SIG-M5 (cell line): ENCODE data around the gene SLAIN1.

Experiments used
- DNase-seq: peaks from one replicate; lab custom pipeline; 2025; lab: John Stamatoyannopoulos, UW

SLAIN1 gene

DNA sequence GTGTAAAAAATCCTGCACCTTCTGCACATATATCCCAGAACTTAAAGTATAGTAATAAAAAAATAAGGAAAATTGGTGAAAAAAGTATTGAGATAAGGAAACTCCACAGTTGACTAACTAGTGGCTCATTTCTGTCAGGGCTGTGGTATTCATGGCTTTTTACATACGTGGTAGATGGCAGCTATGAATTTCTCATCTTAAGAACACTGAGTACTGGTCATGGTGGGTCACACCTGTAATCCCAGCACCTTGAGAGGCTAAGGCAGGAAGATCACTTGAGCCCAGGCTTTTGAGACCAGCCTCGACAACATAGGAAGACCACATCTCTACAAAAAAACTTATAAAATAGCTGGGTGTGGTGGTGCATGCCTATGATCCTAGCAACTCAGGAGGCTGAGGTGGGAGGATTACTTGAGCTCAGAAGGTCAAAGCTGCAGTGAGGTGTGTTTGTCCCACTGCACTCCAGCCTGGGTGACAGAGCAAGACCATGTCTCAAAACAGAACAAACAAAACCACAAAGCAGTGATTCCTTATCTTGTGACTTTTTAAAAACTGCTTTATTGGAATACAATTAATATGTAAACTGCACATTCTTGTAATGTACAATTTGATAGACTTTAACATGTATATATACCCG lies 16.8 kb downstream of the SLAIN1 start:
- DNase-seq = no peak

DNA sequence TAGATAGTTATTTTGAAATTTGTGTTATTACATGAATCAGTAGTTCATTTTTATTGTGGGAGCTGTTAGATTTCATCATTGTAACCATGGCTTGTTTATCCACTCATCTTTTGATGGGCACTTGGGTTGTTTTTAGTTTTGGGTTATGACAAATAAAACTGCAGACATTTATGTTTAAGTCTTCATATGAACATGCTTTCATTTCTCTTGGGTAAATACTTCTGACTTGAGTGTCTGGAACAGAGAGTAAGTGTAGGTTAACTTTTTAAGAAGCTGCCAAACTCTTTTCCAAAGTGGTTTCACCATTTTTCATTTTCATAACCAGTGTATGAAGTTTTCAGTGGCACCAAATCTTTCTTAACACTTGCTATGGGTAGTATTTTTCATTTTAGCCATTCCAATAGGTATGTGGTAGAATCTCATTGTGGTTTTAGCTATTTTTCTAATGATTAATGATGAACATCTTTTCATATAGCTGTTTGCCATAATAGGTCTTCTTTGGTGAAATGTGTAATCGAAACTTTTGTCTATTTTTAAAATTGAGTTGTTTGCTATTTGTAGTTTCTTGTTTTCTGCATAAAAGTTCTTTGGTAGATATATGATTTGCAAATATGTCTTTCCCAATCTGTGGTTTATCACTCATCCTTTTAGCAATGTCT lies 17.9 kb downstream of the SLAIN1 start:
- no peak for DNase-seq

DNA sequence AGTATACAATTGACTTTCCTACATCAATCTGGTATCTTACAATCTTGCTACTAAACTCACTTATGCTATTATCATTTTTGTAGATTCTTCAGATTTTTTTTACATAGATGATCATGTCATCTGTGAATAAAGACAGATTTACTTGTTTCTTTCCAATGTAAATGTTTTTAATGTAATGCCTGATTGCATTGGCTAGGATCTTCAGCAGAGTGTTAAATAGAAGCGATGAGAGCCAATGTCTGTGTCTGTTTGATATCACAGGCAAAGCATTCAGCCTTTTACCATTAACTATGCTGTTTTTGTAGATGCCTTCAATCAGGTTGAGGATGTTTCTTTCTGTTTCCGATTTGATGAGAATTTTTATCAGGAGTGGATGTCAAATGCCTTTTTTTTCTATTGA lies 19.2 kb downstream of the SLAIN1 start:
- no peak for DNase-seq

DNA sequence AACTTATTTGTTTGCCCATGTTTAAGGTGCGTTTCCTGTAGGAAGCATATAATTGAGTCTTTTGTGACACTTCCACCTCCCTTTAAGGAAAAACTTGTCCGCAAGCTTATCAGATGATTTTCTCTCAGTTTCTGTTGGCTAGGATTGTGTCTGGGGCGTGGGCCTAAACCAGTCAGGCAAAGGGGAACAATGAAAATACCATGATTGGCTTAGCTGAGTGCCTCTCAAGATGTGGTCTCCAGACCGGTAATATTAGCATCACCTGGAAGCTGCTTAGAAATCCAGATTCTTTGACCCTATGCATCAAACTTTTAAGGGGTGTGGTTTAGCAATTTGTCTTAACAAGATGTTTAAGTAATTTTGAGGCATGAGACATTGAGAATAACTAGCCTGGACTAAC lies 20.0 kb downstream of the SLAIN1 start:
- no peak for DNase-seq

DNA sequence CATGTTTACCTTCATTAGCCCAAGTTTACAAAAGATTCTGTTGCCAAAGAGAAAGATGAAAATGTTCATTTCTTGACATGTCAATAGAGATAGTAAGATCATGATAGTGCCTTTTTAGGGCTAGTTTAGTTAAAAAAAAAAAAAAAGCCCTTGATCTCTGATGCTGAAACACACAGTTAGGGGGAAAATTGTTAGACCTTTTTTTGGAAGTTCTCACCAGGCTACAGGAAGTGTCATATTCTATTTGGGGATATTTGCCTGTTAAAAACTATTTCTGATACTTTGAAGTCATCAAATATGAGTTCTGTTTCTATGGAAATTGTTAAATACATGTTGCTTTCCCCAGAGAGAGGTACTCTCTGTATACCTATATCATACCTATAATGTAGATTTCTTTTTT lies 21.6 kb downstream of the SLAIN1 start:
- no peak for DNase-seq

DNA sequence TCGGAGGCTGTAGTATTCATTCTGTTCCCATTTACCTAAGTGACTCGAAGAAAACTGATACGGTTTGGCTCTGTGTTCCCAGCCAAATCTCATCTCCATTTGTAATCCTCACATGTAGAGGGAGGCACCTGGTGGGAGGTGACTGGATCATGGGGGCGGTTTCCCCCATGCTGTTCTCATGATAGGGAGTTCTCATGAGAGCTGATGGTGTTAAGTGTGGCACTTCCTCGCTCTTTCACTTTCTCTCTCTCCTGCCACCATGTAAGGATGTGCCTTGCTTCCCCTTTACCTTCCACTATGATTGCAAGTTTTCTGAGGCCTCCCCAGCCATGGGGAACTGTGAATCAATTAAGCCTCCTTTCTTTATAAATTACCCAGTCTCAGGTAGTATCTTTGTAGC lies 23.5 kb downstream of the SLAIN1 start:
- DNase-seq = no peak

DNA sequence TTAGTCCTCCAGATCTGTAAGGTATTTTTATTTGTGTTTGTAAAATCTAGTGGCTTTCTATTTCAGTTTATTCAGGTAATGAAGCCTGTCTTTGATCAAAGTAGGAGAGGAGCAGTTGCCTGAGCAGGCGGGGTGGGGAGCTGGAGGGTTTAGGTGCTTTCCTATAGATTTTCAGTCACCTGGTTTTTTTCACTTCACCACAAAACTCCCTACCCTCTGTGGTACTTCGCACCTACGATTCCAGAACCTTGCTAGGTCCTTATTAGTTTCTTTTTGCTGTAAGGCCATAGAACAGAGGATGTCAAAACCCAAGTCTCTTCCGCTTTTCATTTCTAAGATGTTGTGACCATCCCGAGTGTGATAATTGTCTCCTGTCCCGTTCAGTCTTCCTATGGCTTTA lies 26.6 kb downstream of the SLAIN1 start:
- no peak for DNase-seq

DNA sequence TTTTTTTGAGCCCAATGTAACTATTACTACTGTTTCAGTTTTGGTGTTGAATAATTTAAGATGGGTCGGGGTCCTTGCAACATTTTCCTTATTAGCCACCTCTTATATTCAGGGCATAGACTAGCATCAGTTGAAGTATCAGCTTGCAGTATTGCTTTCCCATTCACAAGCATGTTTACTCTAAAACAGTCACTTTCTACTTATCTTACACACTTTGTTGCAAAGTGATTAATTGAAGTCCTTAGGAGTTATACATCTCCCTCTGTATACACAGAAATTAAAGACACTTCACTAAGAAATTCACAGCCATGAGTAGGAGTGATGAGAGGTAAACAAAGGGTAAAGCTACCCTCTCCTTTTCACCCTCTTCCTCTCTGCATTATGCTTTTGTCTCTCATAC lies 27.6 kb downstream of the SLAIN1 start:
- DNase-seq = no peak

DNA sequence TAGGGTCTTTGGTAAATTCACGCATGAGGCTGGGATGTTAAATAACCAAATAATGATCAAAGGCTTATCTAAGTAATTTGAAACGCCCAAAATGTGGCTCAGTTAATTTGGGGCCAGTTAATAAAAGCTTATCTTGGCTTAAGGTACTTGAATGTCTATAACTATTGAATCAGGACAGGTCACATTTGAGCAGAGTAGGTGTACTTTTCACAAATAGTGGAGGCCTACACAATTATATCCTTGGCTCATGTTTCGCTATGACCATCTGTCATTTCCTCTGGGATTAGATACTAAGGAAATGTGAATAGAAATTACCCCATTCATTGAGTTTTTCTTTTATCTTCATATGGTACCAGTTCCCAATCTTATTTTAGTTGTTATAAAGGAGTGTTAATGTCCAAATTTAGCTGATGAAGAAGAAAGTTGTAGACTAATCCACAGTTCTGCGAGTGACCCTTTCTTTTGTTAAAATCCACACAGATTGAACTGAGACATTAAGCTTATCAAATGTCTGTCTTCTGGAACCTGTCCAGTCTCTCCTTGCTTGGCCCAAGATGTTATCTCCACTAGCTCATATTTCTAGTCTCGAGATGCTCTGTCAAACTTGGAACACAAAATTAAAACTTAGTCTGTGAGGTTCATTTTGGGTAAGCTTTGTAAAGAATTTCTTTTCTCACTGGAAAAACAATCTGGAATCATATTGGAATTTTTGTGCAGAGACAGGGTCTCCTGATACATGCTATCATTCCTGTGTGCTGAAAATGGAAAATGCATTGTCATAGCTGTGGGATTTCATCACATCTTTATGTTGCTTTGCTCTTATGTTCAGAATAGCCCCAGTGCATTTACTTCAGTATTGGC lies 31.0 kb downstream of the SLAIN1 start:
- no peak for DNase-seq

DNA sequence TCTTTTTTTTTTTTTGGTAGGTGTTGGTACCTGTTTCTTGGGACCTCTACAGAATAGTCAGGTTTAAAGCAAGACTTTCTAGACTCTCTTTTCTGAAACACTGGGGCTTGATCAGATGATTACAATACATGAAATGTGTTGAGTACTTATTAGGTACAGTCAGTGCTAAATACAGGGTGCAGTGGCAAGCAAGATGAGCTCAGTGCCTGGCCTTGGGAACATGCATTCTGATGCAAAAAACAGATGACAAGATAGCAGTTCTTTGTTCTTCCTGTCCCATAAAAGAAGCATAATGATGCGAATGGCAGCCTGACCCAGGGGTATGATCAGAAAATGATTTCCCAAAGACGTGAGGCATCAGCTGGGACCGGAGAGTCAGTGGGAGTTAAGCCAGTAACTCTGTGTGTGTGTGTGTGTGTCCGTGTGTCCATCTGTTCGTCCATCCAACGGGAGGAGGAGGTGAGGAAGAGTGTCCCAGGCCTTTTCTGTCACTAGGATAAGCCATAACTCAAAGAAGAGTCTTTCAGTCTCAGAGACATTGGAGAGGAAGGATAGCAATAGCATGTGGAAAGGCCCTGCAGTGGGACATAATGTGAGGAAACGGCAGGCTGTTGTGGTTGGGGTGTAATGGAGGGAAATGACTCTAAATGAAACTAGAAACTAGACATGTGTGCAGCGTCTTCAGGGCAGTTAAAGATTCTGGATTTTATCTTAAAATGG lies 32.2 kb downstream of the SLAIN1 start:
- peak; percentile 21 for DNase-seq

DNA sequence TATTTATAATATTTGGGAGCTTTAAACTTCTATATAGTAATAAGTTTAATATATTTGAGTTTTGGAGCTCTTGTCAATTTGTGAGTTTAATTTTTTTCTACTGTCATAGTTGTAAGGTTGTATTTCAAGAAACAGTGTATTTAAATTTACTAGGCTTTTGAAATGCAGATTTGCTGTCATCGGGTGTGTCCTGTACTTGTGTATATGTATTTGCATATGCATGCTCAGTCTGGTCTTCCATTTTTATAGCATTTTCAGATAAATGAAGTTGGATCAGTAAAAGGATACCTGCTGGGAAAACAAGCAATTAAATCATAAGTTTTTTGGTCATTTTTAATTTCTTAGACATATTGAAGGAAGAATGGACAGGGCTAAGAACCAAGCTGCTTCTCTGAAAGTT lies 33.1 kb downstream of the SLAIN1 start:
- no peak for DNase-seq

DNA sequence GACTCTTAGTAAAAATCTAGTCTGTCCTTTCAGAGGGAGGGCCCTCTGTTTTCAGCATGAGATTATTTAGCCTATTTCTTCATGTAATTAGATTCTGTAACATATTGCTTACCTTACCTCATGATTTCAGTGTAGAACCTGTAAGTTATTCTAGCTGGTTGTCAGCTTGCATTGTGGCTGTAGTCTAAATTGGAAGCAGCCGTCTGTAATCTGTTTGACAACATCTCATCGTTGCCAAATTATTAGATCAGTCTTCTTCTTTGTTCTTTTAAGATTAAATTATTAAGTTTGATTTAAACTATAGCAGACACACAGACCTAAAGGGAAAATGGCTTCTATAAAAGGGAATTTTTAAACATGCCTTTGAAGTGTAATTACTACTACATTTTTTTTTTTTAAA lies 34.8 kb downstream of the SLAIN1 start:
- no peak for DNase-seq

DNA sequence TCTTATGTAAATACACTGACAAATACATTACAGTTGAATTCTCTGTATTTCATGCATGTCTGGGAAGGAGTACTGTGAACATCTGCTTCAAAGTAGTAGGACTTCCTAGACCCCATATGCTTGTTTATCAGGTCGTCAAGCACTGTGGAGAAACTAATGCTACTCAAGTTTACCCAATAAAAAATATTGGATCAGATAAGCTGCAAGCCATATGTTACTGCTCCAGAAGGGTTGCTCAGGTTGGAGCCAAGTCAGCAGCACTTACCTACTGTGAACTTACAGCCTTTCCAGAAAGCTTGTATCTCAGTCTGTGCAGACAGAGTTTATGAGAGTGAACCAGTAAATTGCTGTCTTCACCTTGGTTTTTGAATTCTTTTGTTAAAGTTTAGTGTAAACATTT lies 36.2 kb downstream of the SLAIN1 start:
- no peak for DNase-seq

DNA sequence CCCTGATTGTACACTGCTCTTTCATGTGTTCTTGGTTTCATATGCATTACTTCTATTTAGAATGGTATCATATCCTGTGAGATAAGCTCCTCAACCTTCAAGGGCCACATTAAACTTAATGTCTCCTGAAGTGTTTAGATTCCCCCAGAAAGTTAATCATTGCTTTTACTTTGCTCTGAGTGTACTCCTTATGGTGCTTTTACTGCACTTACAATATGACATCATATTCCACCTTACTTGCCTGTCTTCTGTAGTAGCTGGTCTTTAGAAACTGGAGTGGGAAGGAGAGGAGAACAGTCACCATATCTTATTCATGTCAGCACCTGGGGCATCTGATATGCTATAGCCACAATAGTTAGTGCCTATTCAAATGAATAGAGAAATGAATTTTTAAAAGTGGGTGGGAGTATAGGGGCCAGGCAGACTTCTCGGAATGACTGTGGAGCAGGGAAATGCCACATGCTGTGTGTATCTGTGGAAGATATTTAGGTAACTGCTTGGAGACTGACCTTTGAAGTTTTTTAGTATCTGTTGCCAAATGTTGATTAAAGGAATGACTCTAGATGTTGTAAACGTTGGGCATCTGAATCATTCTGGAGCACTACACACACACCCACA lies 40.2 kb downstream of the SLAIN1 start:
- no peak for DNase-seq

DNA sequence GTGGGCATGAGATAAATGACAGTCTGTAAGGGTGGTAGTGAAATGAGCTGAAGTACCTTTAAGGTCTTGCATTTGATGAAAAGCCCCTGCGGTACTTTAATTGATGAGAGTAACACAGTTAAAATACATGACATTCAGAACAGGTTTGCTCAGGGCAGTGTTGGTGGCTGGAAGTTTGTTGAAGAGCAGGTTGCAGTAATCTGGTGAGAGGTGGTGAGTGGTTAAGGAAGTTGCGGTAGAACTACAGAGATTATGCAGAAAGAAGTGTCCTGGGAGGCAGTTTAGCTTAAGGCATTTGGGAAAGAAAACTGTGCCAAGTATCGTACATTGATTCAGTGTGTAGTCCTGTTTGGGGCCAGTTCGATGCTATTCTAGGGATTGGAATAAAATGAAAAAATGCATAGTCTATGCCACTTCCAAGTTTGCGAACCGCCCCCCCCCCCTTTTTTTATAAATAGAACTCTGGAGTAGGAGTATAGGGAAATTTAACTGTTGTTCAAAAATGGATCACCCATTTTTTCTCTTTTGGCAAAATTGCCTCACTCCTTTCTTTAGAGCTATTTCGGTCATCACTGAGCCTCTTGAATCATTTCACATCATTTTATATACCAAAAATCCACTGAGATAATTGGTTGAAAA lies 42.7 kb downstream of the SLAIN1 start:
- DNase-seq = no peak

DNA sequence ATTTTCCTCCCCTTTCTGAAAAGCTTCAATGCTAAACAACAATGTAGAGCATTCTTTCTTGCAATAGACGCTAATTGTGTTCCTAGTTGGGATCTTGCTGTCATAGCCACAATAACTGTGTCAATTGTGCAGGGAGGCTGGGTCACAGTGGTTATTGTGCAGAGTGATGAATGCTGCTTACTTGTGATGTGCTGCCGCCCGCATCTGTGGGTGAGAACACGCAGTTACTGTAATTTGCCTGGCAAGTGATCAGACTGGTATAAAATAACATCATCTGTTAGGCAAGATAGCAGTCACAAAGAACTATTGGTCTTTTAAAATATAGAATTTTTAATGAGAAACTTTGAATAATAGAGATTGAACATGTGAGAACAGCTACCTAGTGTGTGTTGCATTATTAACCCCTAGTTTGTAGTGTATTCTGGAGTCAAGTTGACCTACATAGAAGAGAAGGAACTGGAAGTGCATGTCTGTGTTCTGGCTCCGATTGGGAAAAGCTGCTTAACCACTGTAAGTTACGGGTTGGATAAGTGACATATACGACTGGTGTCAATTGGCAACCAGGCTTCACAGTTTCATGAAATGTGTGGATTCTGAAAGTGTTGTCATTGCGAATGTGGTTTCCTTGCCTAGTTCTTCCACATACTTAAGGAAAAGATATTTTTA lies 43.6 kb downstream of the SLAIN1 start:
- DNase-seq = no peak

DNA sequence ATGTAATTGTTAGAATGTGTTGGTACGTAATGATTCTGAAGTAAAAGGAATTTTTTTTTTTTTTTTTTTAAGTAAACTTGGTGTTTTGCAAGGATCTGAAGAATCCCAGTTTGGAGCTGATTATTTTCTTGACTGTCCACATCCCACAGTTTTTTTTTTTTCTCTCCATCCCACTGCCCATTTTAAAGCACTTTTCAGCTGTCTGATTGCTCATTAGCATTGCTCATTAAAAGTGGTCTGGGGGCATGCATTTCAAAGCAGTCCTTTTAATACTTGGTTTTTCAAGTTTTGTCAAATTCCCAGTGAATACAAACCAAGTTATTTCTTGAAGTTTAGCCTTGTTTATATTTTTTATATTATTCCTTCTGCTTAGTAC lies 44.1 kb downstream of the SLAIN1 start:
- DNase-seq = no peak

DNA sequence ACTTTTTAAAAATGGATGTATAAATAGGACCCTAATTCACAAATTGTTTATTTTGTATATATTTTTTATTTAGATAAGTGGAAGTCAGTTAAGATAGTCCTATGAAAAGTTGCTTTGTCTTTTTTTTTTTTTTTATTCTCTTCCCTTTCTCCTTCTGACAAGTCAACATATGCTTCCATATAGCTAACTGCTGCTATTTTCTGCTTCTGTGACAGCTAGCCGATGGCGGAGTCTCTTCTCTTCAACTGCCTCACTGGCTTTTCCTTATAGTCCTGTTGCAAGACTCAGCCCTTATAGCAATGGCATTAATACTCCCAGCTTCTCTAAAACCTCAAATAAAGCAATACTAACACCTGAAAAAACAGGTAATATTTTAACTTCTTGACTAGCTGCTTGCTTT lies 45.3 kb downstream of the SLAIN1 start:
- DNase-seq = no peak

DNA sequence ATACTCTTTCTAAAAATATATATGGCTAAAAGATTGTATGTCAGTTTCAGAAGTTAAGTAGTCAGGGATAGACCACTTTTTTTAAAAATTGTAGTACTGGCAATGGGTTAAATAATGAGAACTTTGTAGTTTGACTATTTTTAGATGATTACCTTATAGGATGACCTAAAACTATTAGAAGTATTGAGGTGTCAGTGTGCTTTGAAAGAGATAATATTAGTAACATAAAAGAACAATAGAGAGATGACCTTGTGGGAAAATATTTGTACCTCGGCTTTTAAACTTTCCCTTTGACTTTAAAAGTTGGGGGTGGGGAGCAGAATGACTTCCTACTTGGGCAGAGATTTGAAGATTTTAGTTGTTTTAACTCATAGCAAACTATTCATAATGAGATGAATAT lies 48.3 kb downstream of the SLAIN1 start:
- DNase-seq = no peak

DNA sequence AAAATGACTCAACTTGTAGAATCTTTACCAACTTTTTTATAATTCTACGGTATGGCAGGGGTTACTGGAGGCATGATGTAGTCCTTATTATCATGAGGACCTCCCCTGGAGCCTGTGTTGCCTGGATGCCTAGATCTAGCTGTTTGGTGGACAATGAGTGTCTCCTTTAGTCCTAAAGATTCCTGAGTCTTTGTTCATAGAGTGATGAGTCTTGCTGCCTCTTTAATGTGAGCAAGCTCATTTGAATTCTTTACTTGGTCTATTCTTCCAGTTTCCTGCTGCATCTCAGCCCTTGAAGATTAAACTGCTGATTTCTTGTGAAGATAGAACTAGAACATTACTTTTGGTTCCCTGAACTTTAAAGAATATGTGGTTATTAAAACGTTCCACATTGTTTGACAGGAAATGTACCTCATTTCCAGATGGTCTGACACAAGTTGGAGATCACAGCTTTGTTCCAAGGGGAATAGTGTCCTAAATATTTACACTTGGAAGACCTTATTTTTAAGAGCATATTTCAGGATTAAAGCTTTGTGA lies 51.9 kb downstream of the SLAIN1 start:
- DNase-seq = no peak
